Superior temporal gyrus (tissue), 1 donor: ENCODE measurements around the gene UVSSA.
"Not testable (repeated sequence)": the region's sequence is repeated elsewhere in the genome, so short reads cannot be mapped to it uniquely, and the experiment has no call there.

Experiments used
- DNase-seq: peaks from one replicate; pipeline ENCODE4 v3.0.0-alpha.2; 2016; ENCODE audit errors: extremely low spot score

The UVSSA gene

DNA sequence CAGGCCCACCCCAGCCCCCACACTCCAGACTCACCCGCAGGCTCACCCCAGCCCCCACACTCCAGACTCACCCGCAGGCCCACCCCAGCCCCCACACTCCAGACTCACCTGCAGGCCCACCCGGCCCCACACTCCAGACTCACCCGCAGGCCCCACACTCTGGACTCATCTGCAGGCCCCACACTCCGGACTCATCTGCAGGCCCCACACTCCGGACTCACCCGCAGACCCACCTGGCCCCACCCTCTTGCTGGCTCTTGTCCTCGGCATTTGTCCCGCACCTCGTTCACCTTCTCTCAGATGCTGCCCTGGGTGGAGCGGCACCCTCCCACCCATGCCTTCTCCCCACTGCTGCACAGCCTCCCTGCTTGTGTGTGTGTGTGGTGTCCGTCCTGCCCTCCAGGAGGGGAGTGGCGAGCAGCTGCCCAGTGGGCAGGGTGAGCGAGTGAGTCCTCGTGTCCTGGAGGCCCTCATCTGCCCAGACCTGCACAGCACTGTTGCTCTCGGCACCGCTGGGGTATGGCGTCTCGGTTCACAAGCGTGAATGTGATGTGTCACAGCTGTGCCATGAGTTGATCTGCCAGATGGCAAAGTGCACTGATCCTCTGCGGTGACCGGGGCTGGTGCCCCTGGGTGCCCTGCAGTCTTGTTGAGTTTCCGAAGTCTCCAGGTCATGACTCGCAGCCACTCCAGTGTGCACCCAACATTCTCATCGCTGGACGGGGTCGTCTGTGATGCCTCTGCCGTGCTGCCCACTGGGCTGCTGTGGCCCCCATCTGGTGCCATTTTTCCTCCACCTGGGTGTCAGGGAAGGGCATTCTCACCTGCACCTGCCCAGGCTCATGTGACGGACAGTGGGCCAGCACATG is 29.6 kb upstream of the UVSSA start:
- DNase-seq, result no peak

DNA sequence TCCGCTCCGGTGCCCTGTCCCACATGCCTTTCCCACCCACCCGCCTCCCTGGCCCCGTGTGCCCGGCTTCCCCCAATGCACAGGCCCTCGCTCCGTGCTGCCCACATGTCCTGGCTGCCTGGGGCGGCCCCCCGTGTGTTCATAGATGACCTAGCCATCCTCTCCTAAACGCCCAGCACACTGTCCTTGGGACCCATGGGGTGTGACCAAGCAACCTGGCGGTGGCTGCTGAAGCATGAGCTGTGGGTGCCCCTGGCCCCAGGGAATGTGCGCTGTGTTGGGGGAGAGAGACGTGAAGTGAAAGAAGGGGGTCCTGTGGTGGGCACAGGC is 29.0 kb upstream of the UVSSA start:
- no peak for DNase-seq

DNA sequence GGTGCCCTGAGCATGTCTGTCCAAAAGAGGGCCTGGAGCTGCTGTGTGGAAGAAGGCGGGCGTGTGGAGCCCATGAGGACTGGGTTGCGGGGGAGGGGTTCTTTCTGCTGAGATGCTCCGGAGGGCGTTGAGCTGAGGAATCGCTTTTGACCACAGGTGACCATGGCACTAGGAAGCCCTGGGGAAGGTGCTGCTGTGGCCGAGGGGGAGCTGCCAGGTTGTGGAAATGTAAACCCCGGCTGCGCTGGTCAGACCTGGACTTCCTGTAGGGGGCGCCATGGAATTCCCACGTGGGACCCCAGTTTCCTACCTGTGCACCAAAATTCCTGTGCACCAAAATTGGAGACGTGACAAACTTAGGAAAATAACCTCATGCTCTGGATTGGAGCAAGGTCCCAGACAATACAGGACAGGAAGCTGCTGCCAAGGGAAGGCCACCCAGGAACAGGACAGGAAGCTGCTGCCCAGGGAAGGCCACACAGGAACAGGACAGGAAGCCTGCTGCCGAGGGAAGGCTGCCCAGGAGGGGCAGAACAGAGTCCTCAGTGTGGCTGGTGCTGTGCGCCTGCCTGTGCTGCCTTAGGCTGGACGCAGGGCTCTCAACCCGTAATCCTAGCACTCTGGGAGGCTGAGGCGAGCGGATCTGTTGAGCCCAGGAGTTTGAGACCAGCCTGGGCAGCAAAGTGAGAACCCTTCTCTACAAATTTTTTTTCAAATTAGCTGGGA is 28.4 kb upstream of the UVSSA start:
- DNase-seq, result no peak

GRCh38 chr4:1321486-1321885 is 25.5 kb upstream of the UVSSA start:
- DNase-seq, result no peak

- DNase-seq, result no peak
Measured at GRCh38 chr4:1321946-1322650, 24.9 kb upstream of the UVSSA start.

- no peak for DNase-seq
Measured at GRCh38 chr4:1323280-1323634, 23.8 kb upstream of the UVSSA start.

DNA sequence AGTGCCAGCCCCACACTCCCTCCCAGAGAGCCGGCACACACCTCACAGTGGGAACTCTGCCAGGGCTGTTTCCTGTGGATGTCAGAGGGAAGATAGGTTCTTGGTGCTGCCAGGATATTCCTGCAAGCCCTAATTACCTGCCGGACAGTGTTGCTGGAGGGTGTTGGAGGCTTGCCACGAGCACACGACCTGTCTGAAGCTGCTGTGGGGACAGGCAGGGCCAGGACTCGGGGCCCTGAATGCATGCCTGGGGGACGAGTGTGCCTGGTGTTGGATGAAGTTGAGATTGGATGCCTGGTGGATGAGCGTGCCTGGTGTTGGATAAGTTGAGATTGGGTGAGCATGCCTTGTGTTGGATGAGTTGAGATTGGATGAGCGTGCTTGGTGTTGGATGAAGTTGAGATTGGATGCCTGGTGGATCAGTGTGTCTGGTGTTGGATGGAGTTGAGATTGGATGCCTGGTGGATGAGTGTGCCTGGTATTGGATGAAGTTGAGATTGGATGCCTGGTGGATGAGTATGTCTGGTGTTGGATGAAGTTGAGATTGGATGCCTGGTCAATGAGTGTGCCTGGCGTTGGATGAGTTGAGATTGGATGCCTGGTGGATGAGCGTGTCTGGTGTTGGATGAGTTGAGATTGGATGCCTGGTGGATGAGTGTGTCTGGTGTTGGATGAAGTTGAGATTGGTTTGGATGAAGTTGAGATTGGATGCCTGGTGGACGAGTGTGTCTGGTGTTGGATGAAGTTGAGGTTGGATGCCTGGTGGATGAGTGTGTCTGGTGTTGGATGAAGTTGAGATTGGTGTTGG is 23.2 kb upstream of the UVSSA start:
- DNase-seq, result no peak

DNA sequence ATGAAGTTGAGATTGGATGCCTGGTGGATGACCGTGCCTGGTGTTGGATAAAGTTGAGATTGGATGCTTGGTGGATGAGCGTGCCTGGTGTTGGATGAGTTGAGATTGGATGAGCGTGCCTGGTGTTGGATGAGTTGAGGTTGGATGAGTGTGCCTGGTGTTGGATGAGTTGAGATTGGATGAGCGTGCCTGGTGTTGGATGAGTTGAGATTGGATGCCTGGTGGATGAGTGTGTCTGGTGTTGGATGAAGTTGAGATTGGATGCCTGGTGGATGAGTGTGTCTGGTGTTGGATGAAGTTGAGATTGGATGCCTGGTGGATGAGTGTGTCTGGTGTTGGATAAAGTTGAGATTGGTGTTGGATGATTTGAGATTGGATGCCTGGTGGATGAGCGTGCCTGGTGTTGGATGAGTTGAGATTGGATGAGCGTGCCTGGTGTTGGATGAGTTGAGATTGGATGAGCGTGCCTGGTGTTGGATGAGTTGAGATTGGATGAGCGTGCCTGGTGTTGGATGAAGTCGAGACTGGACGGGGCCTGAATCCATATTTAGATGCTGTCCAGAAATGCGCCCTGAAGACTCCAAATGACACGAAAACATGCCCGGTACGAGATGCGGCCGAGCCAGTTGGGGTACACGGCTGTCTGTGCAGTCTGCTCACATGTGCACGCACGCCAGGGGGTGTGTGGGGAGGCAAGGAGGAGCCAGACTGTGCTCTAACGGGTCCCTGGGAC is 22.4 kb upstream of the UVSSA start:
- not testable (repeated sequence) for DNase-seq

GRCh38 chr4:1325176-1325480 is 21.9 kb upstream of the UVSSA start:
- no peak for DNase-seq

- no peak for DNase-seq
Measured at GRCh38 chr4:1325681-1326635, 21.1 kb upstream of the UVSSA start.

DNA sequence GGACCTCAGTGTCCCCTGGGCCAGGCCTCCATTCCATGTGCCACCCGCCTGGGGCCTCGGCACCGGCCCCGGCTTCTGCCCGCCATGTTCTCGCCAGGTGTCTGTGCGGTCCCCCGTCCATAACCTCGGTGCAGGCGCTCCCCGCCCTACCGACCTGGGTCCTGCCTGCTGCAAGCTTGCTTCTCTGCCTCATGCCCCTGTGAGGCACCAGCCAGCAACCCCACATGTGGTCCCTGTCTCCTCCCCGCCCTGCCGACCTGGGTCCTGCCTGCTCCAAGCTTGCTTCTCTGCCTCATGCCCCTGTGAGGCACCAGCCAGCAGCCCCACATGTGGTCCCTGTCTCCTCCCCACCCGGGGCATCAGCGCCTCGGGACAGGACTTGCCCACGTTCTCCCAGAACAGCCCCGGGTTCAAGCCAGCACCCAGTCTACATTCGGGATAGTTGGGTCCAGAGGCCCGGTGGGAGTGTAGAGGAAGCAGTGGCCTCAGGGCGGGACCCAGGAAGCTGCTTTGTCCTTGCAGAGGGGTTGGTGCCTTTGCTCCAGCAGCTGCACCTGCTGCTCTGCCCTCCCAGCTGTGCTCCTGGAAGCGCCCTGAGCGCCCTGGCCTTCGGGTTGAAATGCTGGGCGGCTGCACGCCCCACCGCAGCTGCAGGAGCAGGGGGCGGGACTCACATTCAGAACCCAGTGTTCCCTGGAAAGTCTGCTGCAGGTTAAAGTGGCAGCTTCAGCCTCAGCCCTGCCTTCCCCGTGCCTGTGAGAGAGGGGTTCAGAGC is 20.1 kb upstream of the UVSSA start:
- no peak for DNase-seq

GRCh38 chr4:1327526-1328266 is 19.3 kb upstream of the UVSSA start:
- no peak for DNase-seq

DNA sequence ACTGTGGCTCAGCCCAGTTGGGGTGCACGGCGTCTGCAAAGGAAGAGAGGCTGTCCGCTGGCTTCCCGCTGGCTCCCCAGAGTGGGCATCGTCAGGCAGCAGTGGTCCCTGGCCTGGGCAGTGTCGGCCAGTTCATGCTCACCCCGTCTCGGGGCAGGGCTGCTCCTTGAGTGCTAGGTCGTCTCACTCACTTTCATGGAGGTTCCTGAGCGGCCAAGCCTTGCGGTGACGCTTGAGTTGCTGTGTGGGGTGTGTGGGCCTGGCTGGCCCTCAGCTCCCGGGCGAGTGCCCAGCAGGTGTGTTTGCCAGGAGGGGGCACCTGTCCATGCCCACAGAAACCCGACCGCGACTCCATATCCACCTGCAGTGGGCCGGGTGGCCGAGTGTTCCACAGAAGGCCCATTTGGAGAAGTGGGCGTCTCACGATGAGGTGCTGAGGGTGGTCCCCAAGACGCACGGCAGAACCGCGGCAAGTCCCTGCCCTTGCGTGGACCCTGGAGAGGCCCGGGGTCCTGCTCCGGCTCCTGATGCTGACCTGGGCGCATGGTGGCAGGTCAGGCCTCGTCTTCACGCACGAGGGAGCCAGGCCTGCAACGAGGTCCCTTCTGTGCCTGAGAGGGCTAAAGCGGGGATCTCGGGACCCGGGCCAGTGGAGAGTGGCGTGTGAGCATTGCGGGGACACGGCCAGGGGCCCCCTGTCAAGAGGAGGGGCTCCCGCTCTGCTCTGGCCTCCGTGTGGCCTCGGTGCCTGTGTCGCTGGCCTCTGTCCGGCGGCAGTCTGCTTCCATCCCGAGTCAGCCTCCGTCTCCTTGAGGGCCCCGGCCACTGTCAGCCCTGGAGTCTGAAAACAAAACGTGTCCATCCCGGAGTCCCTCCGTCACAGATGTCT is 18.5 kb upstream of the UVSSA start:
- DNase-seq, result no peak

DNA sequence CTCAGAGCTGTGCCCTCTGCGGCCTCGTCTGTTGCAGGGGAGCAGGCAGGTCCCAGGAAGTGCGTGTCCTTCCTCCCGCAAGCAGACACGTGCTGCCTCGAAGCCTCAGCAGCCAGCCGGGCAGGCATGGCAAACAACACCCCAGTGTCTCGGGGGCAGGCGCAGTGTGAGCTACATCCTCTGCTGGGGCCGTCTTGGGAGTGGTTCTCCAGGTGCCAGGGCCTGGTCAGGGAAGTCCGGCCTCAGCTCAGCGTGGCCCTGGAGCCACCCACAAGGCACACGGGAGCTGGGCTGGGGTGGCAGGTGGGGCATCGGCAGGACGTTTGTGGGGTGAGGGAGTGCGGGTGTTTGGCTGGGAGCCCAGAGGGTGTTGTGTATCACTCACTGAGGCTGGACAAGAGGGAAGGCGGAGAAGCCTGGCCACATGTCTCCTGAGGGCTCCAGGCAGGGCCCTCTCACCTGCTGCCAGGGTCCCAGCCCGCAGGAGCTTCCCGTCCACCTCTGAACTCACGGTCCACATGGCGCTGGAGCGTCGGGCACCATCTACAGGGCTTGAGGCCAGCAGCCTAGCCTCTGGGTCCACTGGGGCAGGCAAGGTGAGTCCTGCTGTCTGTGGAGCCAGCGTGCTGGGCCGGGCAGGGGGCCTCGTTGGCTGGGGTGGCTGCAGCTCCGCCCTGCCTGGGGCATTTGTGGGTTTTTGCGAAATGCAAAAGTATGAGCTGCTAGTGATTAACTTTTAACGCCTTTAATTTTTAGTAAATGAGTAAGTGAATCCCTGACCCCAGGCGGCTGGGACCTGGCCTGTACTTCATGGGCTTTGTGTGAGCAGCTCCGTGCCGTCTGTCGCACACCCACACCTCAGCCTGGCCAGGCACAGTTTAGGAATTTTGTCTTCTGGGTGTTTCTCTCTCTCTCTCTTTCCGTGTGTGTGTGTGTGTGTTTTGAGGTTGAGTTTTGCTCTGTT is 17.3 kb upstream of the UVSSA start:
- no peak for DNase-seq

GRCh38 chr4:1330761-1331590 is 16.0 kb upstream of the UVSSA start:
- no peak for DNase-seq
